Muscle layer of duodenum (tissue), 2 donors: ENCODE results near the gene PCDHA7.
"Not testable (repeated sequence)": the region's sequence is repeated elsewhere in the genome, so short reads cannot be mapped to it uniquely, and the experiment has no call there.

Experiments
- H3K27ac ChIP-seq: one replicate; pipeline ENCODE4 v1.7.0; 2013; ENCODE audit warnings: mild to moderate bottlenecking, low read length
- H3K27me3 ChIP-seq: one replicate; pipeline ENCODE4 v1.7.0; 2013; ENCODE audit warnings: low read depth, mild to moderate bottlenecking, control low read depth, low read length
- H3K36me3 ChIP-seq, 2 donors: one replicate each; pipeline ENCODE4 v1.7.0; 2013; ENCODE audit warnings: low read length in 2 of 2, control low read depth in 1 of 2, mild to moderate bottlenecking in 1 of 2; ENCODE audit not compliant: insufficient read depth in 2 of 2, control insufficient read depth in 1 of 2
- H3K4me1 ChIP-seq, 2 donors: one replicate each; pipeline ENCODE4 v1.7.0; 2013; ENCODE audit warnings: low read length in 2 of 2, mild to moderate bottlenecking in 2 of 2, control low read depth in 1 of 2, moderate library complexity in 1 of 2; ENCODE audit not compliant: insufficient read depth in 2 of 2, control insufficient read depth in 1 of 2
- H3K4me3 ChIP-seq, 2 donors: one replicate each; pipeline ENCODE4 v1.7.0; 2013; ENCODE audit warnings: low read length in 2 of 2, low read depth in 1 of 2, mild to moderate bottlenecking in 1 of 2
- H3K9me3 ChIP-seq, 2 donors: one replicate each; pipeline ENCODE4 v1.7.0; 2013; ENCODE audit warnings: low read length in 2 of 2, control low read depth in 1 of 2, mild to moderate bottlenecking in 1 of 2; ENCODE audit not compliant: control insufficient read depth in 1 of 2
- donor health status: healthy.

The PCDHA7 gene

GRCh38 chr5:140875085-140876065 lies 41.3 kb downstream of the PCDHA7 start, which contains the start of gene PCDHA12:
Gene PCDHA12 (plus strand): TSS chr5:140875308. CDS start chr5:140875473, 165 bp downstream.
- H3K27me3 ChIP-seq: no peaks in the 10 kb centered on the region
- no peak within 1 kb of the TSS for H3K27ac ChIP-seq
- no peaks in the 10 kb centered on the region for H3K36me3 ChIP-seq
- peak within 1 kb of the TSS in 1 of 2 donors; percentile 32 for H3K4me3 ChIP-seq
- peaks cover 7 to 33% of the 10 kb centered on the region in 2 donors for H3K9me3 ChIP-seq
- H3K4me1 ChIP-seq: no peaks in the 10 kb centered on the region

- not testable (repeated sequence) for H3K27ac ChIP-seq, H3K27me3 ChIP-seq, H3K36me3 ChIP-seq, H3K4me1 ChIP-seq
- Histone ChIP-seq H3K9me3 (peaks cover 7 to 26% of the 10 kb centered on the region in 2 donors), H3K4me3 (peak overlapping the region in 1 of 2 donors; percentile 30)
These were observed 42.6 kb downstream of the PCDHA7 start for GRCh38 chr5:140876541-140877261.

DNA sequence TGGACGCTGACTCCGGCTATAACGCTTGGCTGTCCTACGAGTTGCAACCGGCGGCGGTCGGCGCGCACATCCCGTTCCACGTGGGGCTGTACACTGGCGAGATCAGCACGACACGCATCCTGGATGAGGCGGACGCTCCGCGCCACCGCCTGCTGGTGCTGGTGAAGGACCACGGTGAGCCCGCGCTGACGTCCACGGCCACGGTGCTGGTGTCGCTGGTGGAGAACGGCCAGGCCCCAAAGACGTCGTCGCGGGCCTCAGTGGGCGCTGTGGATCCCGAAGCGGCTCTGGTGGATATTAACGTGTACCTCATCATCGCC lies 43.2 kb downstream of the PCDHA7 start:
- Histone ChIP-seq H3K4me1 (peaks cover 0 to 3% of the 10 kb centered on the region in 2 donors), H3K27me3 (no peaks in the 10 kb centered on the region), H3K9me3 (peaks cover 7 to 31% of the 10 kb centered on the region in 2 donors), H3K36me3 (no peaks in the 10 kb centered on the region), H3K27ac (no peak overlapping the region), H3K4me3 (no peak overlapping the region)

GRCh38 chr5:140881889-140882590 lies 48.0 kb downstream of the PCDHA7 start, which contains the start of gene PCDHA13:
Gene PCDHA13 (plus strand): TSS chr5:140882124. CDS start chr5:140882269, 145 bp downstream.
- Histone ChIP-seq H3K27me3 (no peaks in the 10 kb centered on the region), H3K27ac (no peak within 1 kb of the TSS), H3K36me3 (no peaks in the 10 kb centered on the region), H3K4me3 (peak within 1 kb of the TSS; percentile 7 to 48), H3K4me1 (peaks cover 0 to 3% of the 10 kb centered on the region in 2 donors), H3K9me3 (peaks cover 5 to 32% of the 10 kb centered on the region in 2 donors)

DNA sequence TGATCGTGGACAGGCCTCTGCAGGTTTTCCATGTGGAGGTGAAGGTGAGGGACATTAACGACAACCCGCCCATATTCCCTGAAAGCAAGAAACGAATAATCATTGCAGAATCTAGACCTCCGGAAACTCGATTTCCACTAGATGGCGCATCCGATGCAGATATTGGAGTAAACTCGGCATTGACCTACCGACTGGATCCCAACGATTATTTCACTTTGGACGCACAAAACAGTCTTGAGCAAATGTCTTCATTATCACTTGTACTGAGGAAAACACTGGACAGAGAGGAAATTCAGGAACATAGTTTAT lies 48.5 kb downstream of the PCDHA7 start:
- Histone ChIP-seq H3K27me3 (no peaks in the 10 kb centered on the region), H3K4me3 (peak overlapping the region in 1 of 2 donors; percentile 48)

DNA sequence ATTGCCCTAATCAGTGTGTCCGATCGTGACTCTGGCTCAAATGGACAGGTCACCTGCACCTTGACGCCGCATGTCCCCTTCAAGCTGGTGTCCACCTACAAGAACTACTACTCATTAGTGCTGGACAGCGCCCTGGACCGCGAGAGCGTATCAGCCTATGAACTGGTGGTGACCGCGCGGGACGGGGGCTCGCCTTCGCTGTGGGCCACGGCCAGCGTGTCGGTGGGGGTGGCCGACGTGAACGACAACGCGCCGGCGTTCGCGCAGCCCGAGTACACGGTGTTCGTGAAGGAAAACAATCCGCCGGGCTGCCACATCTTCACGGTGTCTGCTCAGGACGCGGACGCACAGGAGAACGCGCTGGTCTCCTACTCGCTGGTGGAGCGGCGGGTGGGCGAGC lies 49.3 kb downstream of the PCDHA7 start:
- Histone ChIP-seq H3K4me3 (peak overlapping the region in 1 of 2 donors; percentile 19), H3K27ac (no peak overlapping the region), H3K36me3 (no peaks in the 10 kb centered on the region), H3K4me1 (peaks cover 0 to 3% of the 10 kb centered on the region in 2 donors), H3K9me3 (peaks cover 5 to 25% of the 10 kb centered on the region in 2 donors), H3K27me3 (no peaks in the 10 kb centered on the region)

More for the DNA sequence above, 48.5 kb downstream of the PCDHA7 start:
- Histone ChIP-seq H3K9me3 (peaks cover 5 to 27% of the 10 kb centered on the region in 2 donors), H3K36me3 (no peaks in the 10 kb centered on the region), H3K27ac (no peak overlapping the region), H3K4me1 (peaks cover 0 to 3% of the 10 kb centered on the region in 2 donors)

- Histone ChIP-seq H3K27ac (no peak overlapping the region), H3K9me3 (peaks cover 5 to 25% of the 10 kb centered on the region in 2 donors), H3K27me3 (no peaks in the 10 kb centered on the region), H3K36me3 (no peaks in the 10 kb centered on the region), H3K4me1 (peaks cover 0 to 3% of the 10 kb centered on the region in 2 donors), H3K4me3 (peak overlapping the region in 1 of 2 donors; percentile 19)
These were observed 50.0 kb downstream of the PCDHA7 start for GRCh38 chr5:140883927-140884697.
